ENCODE results near the gene NKIRAS1. TPM values are rescaled to one million over a fixed set of nuclear protein-coding genes. Genes with fewer than 3 reads are reported as not detected.

Gene NKIRAS1
- total RNA-seq, 1 experiment from 2014 or later = 12.0 TPM

DNA sequence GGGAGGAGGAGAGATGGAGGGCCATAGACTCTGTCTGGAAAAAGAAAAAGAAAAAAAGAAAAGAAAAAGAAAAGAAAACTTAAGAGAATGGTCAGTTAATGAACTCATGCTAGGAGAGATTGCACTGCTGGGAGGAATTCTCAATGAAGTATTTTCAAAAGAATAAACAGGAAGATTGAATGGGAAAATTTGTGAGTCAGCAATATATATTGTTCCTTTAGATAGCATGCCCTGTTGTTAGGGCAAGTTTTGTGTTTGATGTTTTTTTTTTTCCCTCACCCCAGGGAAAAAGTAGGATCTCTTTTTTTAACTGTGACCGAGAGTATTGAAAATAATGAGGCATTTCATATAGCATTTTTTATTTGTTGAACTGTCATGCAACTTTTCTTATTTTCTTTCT is 20.5 kb upstream of the NKIRAS1 start:
- Histone ChIP-seq H3K4me2 (ENCODE audit: low read length) (no peak overlapping the region), H3K9me3 (ENCODE audit: control insufficient read depth in 1 of 2, insufficient read depth in 1 of 2, low read depth in 1 of 2, low read length in 2 of 2) (no peaks in the 10 kb centered on the region), H3K27ac (ENCODE audit: low read depth, low read length) (no peak overlapping the region), H3K9me2 (ENCODE audit: insufficient read depth) (no peaks in the 10 kb centered on the region), H3K4me3 (replicated peaks in 1 of 2; ENCODE audit: low read depth in 1 of 2, low read length in 2 of 2) (no peak overlapping the region), H3K27me3 (ENCODE audit: insufficient read depth, low read length) (no peaks in the 10 kb centered on the region), H3K79me2 (ENCODE audit: insufficient read depth, low read length) (no peaks in the 10 kb centered on the region), H4K20me1 (ENCODE audit: insufficient read depth) (no peaks in the 10 kb centered on the region), H3K4me1 (ENCODE audit: control insufficient read depth in 1 of 2, insufficient read depth in 2 of 2, low read length in 2 of 2) (no peaks in the 10 kb centered on the region), H2AFZ (ENCODE audit: low read depth, low read length, poor library complexity, severe bottlenecking) (no peak overlapping the region), H3K9ac (ENCODE audit: low read length) (no peak overlapping the region), H3K36me3 (ENCODE audit: control insufficient read depth in 1 of 2, insufficient read depth in 2 of 2, low read length in 2 of 2) (no peaks in the 10 kb centered on the region)
- ChIA-PET POLR2A (interaction anchor here (1.0 kb wide), 2 partner anchors 20 to 21 kb away, joined by 4 read pairs; partner anchors contain the start of genes NKIRAS1 and RPL15), CTCF (no interaction called here), RAD21 (ENCODE audit: low non-redundant PET in 1 of 2, low total read pairs in 2 of 2, uncharacterized antibody in 2 of 2, unreplicated experiment in 2 of 2) (no interaction called here)
- BruUV-seq (replicated peaks) = no TSS peak
- TF ChIP-seq, protein P1, sequence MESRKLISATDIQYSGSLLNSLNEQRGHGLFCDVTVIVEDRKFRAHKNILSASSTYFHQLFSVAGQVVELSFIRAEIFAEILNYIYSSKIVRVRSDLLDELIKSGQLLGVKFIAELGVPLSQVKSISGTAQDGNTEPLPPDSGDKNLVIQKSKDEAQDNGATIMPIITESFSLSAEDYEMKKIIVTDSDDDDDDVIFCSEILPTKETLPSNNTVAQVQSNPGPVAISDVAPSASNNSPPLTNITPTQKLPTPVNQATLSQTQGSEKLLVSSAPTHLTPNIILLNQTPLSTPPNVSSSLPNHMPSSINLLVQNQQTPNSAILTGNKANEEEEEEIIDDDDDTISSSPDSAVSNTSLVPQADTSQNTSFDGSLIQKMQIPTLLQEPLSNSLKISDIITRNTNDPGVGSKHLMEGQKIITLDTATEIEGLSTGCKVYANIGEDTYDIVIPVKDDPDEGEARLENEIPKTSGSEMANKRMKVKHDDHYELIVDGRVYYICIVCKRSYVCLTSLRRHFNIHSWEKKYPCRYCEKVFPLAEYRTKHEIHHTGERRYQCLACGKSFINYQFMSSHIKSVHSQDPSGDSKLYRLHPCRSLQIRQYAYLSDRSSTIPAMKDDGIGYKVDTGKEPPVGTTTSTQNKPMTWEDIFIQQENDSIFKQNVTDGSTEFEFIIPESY (IDR thresholded peaks at IDR 0.05; ENCODE audit: extremely low read depth, insufficient replicate concordance, low read length) = no peak
- TF ChIP-seq, protein P2, sequence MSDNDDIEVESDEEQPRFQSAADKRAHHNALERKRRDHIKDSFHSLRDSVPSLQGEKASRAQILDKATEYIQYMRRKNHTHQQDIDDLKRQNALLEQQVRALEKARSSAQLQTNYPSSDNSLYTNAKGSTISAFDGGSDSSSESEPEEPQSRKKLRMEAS (IDR thresholded peaks at IDR 0.05) = no peak
- TF ChIP-seq SRF (IDR thresholded peaks at IDR 0.05; ENCODE audit: low read depth) (no peak), CBX3 (IDR thresholded peaks at IDR 0.05; ENCODE audit: low read depth) (no peak)
- ATAC-seq (no peak), DNase-seq (ENCODE audit: low read depth, low spot score) (no peak)
- intact Hi-C loops (cut with micrococcal nuclease) = no loop called here

DNA sequence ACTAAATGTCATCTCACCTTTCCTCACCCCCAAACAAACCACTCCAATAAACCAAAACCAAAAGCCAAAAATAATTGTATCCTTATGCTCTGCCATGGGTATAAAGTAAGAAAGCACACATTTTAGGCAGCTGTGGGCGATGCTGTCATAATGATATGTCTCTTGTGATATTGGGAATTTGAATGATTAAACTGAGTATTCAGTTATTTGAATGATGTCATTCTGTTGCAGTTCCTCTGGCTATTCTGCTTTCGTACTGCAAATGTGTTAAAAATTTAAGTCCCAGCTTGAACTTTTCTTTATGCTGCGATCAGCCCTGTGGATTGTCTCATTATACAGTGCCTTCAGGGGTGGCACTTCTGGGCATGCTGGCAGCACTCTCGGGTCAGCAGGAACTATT is 17.5 kb upstream of the NKIRAS1 start:
- no peaks in the 10 kb centered on the region for H3K4me1 ChIP-seq (ENCODE audit: control insufficient read depth in 1 of 2, insufficient read depth in 2 of 2, low read length in 2 of 2)
- no TSS peak for BruUV-seq (replicated peaks)
- TF ChIP-seq, protein P3, sequence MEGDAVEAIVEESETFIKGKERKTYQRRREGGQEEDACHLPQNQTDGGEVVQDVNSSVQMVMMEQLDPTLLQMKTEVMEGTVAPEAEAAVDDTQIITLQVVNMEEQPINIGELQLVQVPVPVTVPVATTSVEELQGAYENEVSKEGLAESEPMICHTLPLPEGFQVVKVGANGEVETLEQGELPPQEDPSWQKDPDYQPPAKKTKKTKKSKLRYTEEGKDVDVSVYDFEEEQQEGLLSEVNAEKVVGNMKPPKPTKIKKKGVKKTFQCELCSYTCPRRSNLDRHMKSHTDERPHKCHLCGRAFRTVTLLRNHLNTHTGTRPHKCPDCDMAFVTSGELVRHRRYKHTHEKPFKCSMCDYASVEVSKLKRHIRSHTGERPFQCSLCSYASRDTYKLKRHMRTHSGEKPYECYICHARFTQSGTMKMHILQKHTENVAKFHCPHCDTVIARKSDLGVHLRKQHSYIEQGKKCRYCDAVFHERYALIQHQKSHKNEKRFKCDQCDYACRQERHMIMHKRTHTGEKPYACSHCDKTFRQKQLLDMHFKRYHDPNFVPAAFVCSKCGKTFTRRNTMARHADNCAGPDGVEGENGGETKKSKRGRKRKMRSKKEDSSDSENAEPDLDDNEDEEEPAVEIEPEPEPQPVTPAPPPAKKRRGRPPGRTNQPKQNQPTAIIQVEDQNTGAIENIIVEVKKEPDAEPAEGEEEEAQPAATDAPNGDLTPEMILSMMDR (IDR thresholded peaks at IDR 0.05 in 2 of 3, conservative IDR thresholded peaks at IDR 0.05 in 1 of 3; ENCODE audit: borderline replicate concordance in 1 of 3, insufficient read depth in 1 of 3, low read depth in 2 of 3, low read length in 2 of 3) = no peak
- TF ChIP-seq JUND (IDR thresholded peaks at IDR 0.05) = no peak
- TF ChIP-seq FOSL1 (IDR thresholded peaks at IDR 0.05; ENCODE audit: low read depth) = no peak
- TF ChIP-seq CBX3 (IDR thresholded peaks at IDR 0.05; ENCODE audit: low read depth) = no peak
- TF ChIP-seq EZH2 (IDR thresholded peaks at IDR 0.05) = no peak
- TF ChIP-seq EGR1 (IDR thresholded peaks at IDR 0.05; ENCODE audit: low read depth) = no peak
- no peak for TF ChIP-seq ELF1 (IDR thresholded peaks at IDR 0.05; ENCODE audit: borderline replicate concordance, low read depth)
- no peak for TF ChIP-seq TCF7L2 (IDR thresholded peaks at IDR 0.05; ENCODE audit: borderline replicate concordance, extremely low read depth, insufficient read depth, insufficient read length)
- no peak for TF ChIP-seq POLR2AphosphoS5 (IDR thresholded peaks at IDR 0.05; ENCODE audit: low read depth, low read length)
- TF ChIP-seq, protein P2 (IDR thresholded peaks at IDR 0.05) = no peak
- TF ChIP-seq, protein P1 (IDR thresholded peaks at IDR 0.05; ENCODE audit: extremely low read depth, insufficient replicate concordance, low read length) = no peak
- TF ChIP-seq YY1 (IDR thresholded peaks at IDR 0.05; ENCODE audit: extremely low read depth, insufficient replicate concordance, low read depth, low read length) = no peak

More for the DNA sequence above, 17.5 kb upstream of the NKIRAS1 start:
- no peak overlapping the region for H3K9ac ChIP-seq (ENCODE audit: low read length)
- H3K4me3 ChIP-seq (replicated peaks in 1 of 2; ENCODE audit: low read depth in 1 of 2, low read length in 2 of 2) = no peak overlapping the region
- POLR2A ChIA-PET = no interaction called here
- intact Hi-C loops (cut with micrococcal nuclease) = no loop called here
- H3K9me3 ChIP-seq (ENCODE audit: control insufficient read depth in 1 of 2, insufficient read depth in 1 of 2, low read depth in 1 of 2, low read length in 2 of 2) = no peaks in the 10 kb centered on the region
- no peak overlapping the region for H3K27ac ChIP-seq (ENCODE audit: low read depth, low read length)
- H3K9me2 ChIP-seq (ENCODE audit: insufficient read depth) = no peaks in the 10 kb centered on the region
- RAD21 ChIA-PET (ENCODE audit: low non-redundant PET in 1 of 2, low total read pairs in 2 of 2, uncharacterized antibody in 2 of 2, unreplicated experiment in 2 of 2) = no interaction called here
- no peaks in the 10 kb centered on the region for H3K36me3 ChIP-seq (ENCODE audit: control insufficient read depth in 1 of 2, insufficient read depth in 2 of 2, low read length in 2 of 2)
- no peaks in the 10 kb centered on the region for H3K27me3 ChIP-seq (ENCODE audit: insufficient read depth, low read length)
- H2AFZ ChIP-seq (ENCODE audit: low read depth, low read length, poor library complexity, severe bottlenecking) = no peak overlapping the region
- no peaks in the 10 kb centered on the region for H3K79me2 ChIP-seq (ENCODE audit: insufficient read depth, low read length)
- DNase-seq (ENCODE audit: low read depth, low spot score) = no peak
- no peaks in the 10 kb centered on the region for H4K20me1 ChIP-seq (ENCODE audit: insufficient read depth)
- no peak for ATAC-seq
- no peak overlapping the region for H3K4me2 ChIP-seq (ENCODE audit: low read length)
- CTCF ChIA-PET = no interaction called here

All from HCT116 (cell line).